WTC11 (cell line): ENCODE measurements around the gene NECAB2. TPM values are rescaled to one million over a fixed set of nuclear protein-coding genes. Genes with fewer than 3 reads are reported as not detected.
A peak's percentile ranks its signal among the peaks of the same experiment; 100 is the strongest.

Source experiments
- ATAC-seq: fragments of 200-7000 bp; cut with Tn5 transposase; 2 replicates; pipeline ENCODE4 v1.10.0; 2021; ENCODE audit warnings: mild to moderate bottlenecking, moderate library complexity
- CTCF ChIA-PET: fragments of 300-600 bp; sonication (Branson Sonifier 250); formaldehyde crosslinking; loops from one replicate; lab custom pipeline; 2021; ENCODE audit warnings: antibody characterized with exemption; lab: Charles Lee
- POLR2A ChIA-PET: fragments of 350-600 bp; sonication (Branson Sonifier 250); formaldehyde crosslinking; loops from one replicate; lab custom pipeline; 2021; ENCODE audit warnings: antibody characterized with exemption; lab: Charles Lee
- DNase-seq: peaks from one replicate; pipeline ENCODE4 v3.0.0; 2021; ENCODE audit warnings: low spot score
- H3K27ac Mint-ChIP-seq: 2 replicates; pipeline ENCODE4 v1.8.0; 2021; ENCODE audit warnings: mixed read lengths
- H3K27me3 Mint-ChIP-seq: 2 replicates; pipeline ENCODE4 v1.8.0; 2021; ENCODE audit warnings: low read depth, mild to moderate bottlenecking, moderate library complexity, mixed read lengths
- H3K36me3 Mint-ChIP-seq: 2 replicates; pipeline ENCODE4 v1.8.0; 2021; ENCODE audit warnings: mixed read lengths
- H3K4me1 Mint-ChIP-seq: 2 replicates; pipeline ENCODE4 v1.8.0; 2022; ENCODE audit warnings: mixed read lengths
- H3K4me3 Mint-ChIP-seq: 2 replicates; pipeline ENCODE4 v1.8.0; 2021; ENCODE audit warnings: mild to moderate bottlenecking, moderate library complexity, mixed read lengths
- H3K9me3 Mint-ChIP-seq: 2 replicates; pipeline ENCODE4 v1.8.0; 2021; ENCODE audit warnings: mixed read lengths
- FOXK1 ChIP-seq: sonication (generic); formaldehyde crosslinking; IDR thresholded peaks from 2 replicates; pipeline ENCODE4 v1.8.0; 2022; ENCODE audit warnings: mild to moderate bottlenecking, moderate library complexity, missing genetic modification reagents
- FOXP4 ChIP-seq: sonication (generic); formaldehyde crosslinking; IDR thresholded peaks from 2 replicates; pipeline ENCODE4 v1.8.0; 2022; ENCODE audit warnings: mild to moderate bottlenecking, missing genetic modification reagents
- GRHL2 ChIP-seq: fragments of 250-450 bp; sonication (Bioruptor Pico); IDR thresholded peaks from 2 replicates; pipeline ENCODE4 v1.8.0; 2022; ENCODE audit warnings: mild to moderate bottlenecking, moderate library complexity; ENCODE audit not compliant: insufficient replicate concordance, severe bottlenecking
- JAZF1 ChIP-seq: fragments of 250-450 bp; sonication (Bioruptor Pico); IDR thresholded peaks from 2 replicates; pipeline ENCODE4 v1.9.0; 2021; ENCODE audit warnings: moderate library complexity, mild to moderate bottlenecking, inconsistent platforms
- JUN ChIP-seq: sonication (generic); formaldehyde crosslinking; IDR thresholded peaks from 2 replicates; pipeline ENCODE4 v1.8.0; 2023; ENCODE audit warnings: mild to moderate bottlenecking, missing genetic modification reagents
- MYBL2 ChIP-seq: sonication (generic); formaldehyde crosslinking; IDR thresholded peaks from 2 replicates; pipeline ENCODE4 v1.8.1; 2023; ENCODE audit warnings: mild to moderate bottlenecking, moderate library complexity, missing genetic modification reagents
- NR2C2 ChIP-seq: sonication (generic); formaldehyde crosslinking; IDR thresholded peaks from 2 replicates; pipeline ENCODE4 v1.8.0; 2022; ENCODE audit warnings: mild to moderate bottlenecking, missing genetic modification reagents
- NR3C1 ChIP-seq: sonication (generic); formaldehyde crosslinking; conservative IDR thresholded peaks from 2 replicates; pipeline ENCODE4 v1.8.1; 2023; ENCODE audit warnings: low read depth, mild to moderate bottlenecking, missing genetic modification reagents
- RELA ChIP-seq: sonication (generic); formaldehyde crosslinking; IDR thresholded peaks from 2 replicates; pipeline ENCODE4 v1.8.1; 2022; ENCODE audit warnings: missing genetic modification reagents, mild to moderate bottlenecking, borderline replicate concordance
- RORB ChIP-seq: fragments of 250-450 bp; sonication (Bioruptor Pico); IDR thresholded peaks from 2 replicates; pipeline ENCODE4 v1.9.0; 2021; ENCODE audit warnings: mild to moderate bottlenecking
- SMAD4 ChIP-seq: sonication (generic); formaldehyde crosslinking; IDR thresholded peaks from 2 replicates; pipeline ENCODE4 v1.8.0; 2022; ENCODE audit warnings: mild to moderate bottlenecking, missing genetic modification reagents
- TEAD4 ChIP-seq: sonication (generic); formaldehyde crosslinking; IDR thresholded peaks from 2 replicates; pipeline ENCODE4 v1.8.0; 2022; ENCODE audit warnings: mild to moderate bottlenecking, missing genetic modification reagents
- ZNF138 ChIP-seq: sonication (generic); formaldehyde crosslinking; conservative IDR thresholded peaks from 2 replicates; pipeline ENCODE4 v1.8.1; 2022; ENCODE audit warnings: mild to moderate bottlenecking, moderate library complexity, missing genetic modification reagents
- ZNF232 ChIP-seq: sonication (generic); formaldehyde crosslinking; IDR thresholded peaks from 2 replicates; pipeline ENCODE4 v1.8.0; 2022; ENCODE audit warnings: mild to moderate bottlenecking, missing genetic modification reagents
- ZNF263 ChIP-seq: sonication (generic); formaldehyde crosslinking; IDR thresholded peaks from 2 replicates; pipeline ENCODE4 v1.8.1; 2022; ENCODE audit warnings: low read depth, mild to moderate bottlenecking, moderate library complexity, missing genetic modification reagents
- total RNA-seq: library from RNA; stranded (reverse); gene quantifications from 3 replicates; pipeline ENCODE4 v1.2.3, GENCODE V29; 2021
- TF ChIP-seq, protein P1 (sequence below): sonication (generic); formaldehyde crosslinking; IDR thresholded peaks from 2 replicates; pipeline ENCODE4 v1.8.1; 2022; ENCODE audit warnings: mild to moderate bottlenecking, missing genetic modification reagents, moderate library complexity, borderline replicate concordance
- TF ChIP-seq, protein P2 (sequence below): fragments of 250-450 bp; sonication (Bioruptor Pico); IDR thresholded peaks from 2 replicates; pipeline ENCODE4 v1.9.0; 2021; ENCODE audit warnings: mild to moderate bottlenecking
- TF ChIP-seq, protein P3 (sequence below): fragments of 250-450 bp; sonication (Bioruptor Pico); IDR thresholded peaks from 2 replicates; pipeline ENCODE4 v1.9.0; 2021; ENCODE audit warnings: moderate library complexity, mild to moderate bottlenecking, inconsistent platforms, borderline replicate concordance
- TF ChIP-seq, protein P4 (sequence below): sonication (generic); formaldehyde crosslinking; IDR thresholded peaks from 2 replicates; pipeline ENCODE4 v1.8.1; 2023; ENCODE audit warnings: mild to moderate bottlenecking, moderate library complexity, missing genetic modification reagents

NECAB2 gene
- total RNA-seq, 1 experiment from 2014 or later: 2.9 TPM

DNA sequence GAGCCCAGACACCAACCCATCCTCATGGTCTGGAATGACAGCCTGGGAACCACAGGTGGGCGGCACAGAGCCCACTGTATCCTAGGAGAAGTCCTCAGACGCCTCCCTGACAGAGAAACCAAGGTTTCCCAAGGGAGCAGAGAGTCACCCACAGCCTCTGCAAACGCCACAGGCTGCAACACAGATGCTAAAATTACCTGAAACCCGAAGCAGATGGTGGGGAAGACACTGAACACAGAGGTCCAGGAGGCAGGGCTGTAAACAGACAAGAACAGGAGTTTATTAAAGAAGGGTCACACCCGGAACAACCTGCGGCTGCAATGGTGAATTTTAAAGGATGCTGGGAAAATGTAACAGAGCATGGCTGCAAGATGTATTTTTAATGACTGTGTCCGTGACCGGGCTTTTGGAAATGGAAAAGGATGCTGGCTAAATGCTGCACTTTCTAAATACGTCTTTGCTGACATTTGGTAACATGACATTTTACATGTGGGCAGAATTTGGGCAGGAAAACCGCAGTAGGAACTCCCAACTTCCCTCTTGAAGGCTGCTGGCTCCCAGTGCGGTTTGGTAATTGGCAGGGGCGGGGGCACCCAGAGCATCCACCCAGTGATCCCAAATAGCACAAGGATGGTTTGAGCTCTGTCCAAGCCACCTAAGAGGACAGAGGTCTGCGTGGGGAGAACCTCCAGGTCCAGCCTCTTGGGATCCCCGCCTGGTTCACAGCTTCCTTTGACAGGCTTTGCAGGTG, 61.4 kb downstream of the NECAB2 start:
- no peaks in the 10 kb centered on the region for H3K9me3 Mint-ChIP-seq
- no peaks in the 10 kb centered on the region for H3K36me3 Mint-ChIP-seq
- no peak for ATAC-seq
- no peak overlapping the region for H3K4me3 Mint-ChIP-seq
- peaks cover 9% of the 10 kb centered on the region; the same call in 1 of the 2 replicates for H3K4me1 Mint-ChIP-seq
- no peak for DNase-seq
- ChIA-PET POLR2A (interaction anchor here (0.6 kb wide), 1 partner anchor 11 kb away, joined by 6 read pairs; no protein-coding TSS in a partner anchor), CTCF (interaction anchor here (1.0 to 1.3 kb wide), 2 partner anchors 15 to 16 kb away, joined by 3 to 4 read pairs; no protein-coding TSS in a partner anchor)
- H3K27ac Mint-ChIP-seq: no peak overlapping the region
- TF ChIP-seq MYBL2 (CRISPR knock-in tag) (no peak), NR2C2 (no peak)
- no peaks in the 10 kb centered on the region for H3K27me3 Mint-ChIP-seq

GRCh38 chr16:84031556-84031955, 63.5 kb downstream of the NECAB2 start:
- H3K36me3 Mint-ChIP-seq: 0 out of 2 replicates have a peak, but pooled peaks cover 3% of the 10 kb centered on the region
- no peak; the same call in 1 of the 2 replicates for ATAC-seq
- no peak for TF ChIP-seq ZNF263 (CRISPR knock-in tag)
- no peak for TF ChIP-seq RELA
- no peak for TF ChIP-seq JAZF1
- no peak for TF ChIP-seq SMAD4 (CRISPR knock-in tag)
- no peak for TF ChIP-seq JUN (CRISPR knock-in tag)
- TF ChIP-seq TEAD4 (CRISPR knock-in tag): no peak
- peaks cover 17% of the 10 kb centered on the region for H3K9me3 Mint-ChIP-seq
- ChIA-PET CTCF (interaction anchor here (2.6 kb wide), 1 partner anchor 11 kb away, joined by 7 read pairs; the partner anchor contains the start of gene SLC38A8), POLR2A (no interaction called here)
- peaks cover 5% of the 10 kb centered on the region; the same call in 1 of the 2 replicates for H3K4me1 Mint-ChIP-seq
- peaks cover 4% of the 10 kb centered on the region; the same call in 1 of the 2 replicates for H3K27me3 Mint-ChIP-seq
- no peak overlapping the region for H3K27ac Mint-ChIP-seq
- H3K4me3 Mint-ChIP-seq: no peak overlapping the region
- no peak for DNase-seq

DNA sequence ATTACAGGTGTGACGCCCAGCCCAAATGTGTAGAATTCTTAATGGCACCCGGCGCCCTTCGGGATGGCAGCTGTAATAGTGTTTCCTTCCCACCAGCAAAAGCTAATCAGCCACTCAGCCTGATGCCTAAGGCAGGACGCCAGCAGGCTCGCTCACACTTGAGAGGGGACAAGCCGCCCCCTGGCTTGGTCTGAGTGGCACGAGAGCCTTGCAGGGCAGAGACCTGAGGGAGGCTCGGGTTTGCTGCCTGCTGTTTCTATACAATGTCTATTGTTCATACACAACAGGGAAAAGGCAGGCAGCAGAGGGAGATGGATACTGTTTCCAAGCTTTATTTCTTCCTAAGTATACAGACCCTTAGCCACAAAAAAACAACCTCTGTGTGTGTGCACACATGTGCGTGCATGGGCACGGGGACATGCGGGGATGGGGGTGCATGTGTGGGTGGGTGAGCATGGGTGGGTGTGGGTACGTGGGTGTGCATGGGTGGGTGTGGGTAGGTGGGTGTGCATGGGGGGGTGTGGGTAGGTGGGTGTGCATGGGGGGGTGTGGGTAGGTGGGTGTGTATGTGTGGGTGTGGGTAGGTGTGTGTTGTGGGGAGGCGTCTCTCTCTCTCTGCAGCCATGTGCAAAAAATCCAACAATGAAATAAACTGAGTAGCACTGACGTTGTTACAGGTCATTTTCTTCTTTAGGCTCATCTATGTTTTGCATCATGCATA, 64.6 kb downstream of the NECAB2 start:
- Mint-ChIP-seq H3K4me3 (no peak overlapping the region), H3K9me3 (peaks cover 17% of the 10 kb centered on the region), H3K4me1 (0 out of 2 replicates have a peak, but pooled peaks cover 3% of the 10 kb centered on the region), H3K36me3 (0 out of 2 replicates have a peak, but pooled peaks cover 3% of the 10 kb centered on the region), H3K27ac (no peak overlapping the region), H3K27me3 (peaks cover 4% of the 10 kb centered on the region; the same call in 1 of the 2 replicates)
- TF ChIP-seq GRHL2 (no peak), FOXK1 (CRISPR knock-in tag) (no peak), ZNF138 (no peak), TEAD4 (CRISPR knock-in tag) (no peak), ZNF232 (CRISPR knock-in tag) (no peak), NR3C1 (no peak), RORB (CRISPR knock-in tag) (no peak), FOXP4 (no peak)
- TF ChIP-seq, protein P1, sequence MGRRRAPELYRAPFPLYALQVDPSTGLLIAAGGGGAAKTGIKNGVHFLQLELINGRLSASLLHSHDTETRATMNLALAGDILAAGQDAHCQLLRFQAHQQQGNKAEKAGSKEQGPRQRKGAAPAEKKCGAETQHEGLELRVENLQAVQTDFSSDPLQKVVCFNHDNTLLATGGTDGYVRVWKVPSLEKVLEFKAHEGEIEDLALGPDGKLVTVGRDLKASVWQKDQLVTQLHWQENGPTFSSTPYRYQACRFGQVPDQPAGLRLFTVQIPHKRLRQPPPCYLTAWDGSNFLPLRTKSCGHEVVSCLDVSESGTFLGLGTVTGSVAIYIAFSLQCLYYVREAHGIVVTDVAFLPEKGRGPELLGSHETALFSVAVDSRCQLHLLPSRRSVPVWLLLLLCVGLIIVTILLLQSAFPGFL: no peak
- TF ChIP-seq, protein P2, sequence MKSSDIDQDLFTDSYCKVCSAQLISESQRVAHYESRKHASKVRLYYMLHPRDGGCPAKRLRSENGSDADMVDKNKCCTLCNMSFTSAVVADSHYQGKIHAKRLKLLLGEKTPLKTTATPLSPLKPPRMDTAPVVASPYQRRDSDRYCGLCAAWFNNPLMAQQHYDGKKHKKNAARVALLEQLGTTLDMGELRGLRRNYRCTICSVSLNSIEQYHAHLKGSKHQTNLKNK (CRISPR knock-in tag): no peak
- TF ChIP-seq, protein P3, sequence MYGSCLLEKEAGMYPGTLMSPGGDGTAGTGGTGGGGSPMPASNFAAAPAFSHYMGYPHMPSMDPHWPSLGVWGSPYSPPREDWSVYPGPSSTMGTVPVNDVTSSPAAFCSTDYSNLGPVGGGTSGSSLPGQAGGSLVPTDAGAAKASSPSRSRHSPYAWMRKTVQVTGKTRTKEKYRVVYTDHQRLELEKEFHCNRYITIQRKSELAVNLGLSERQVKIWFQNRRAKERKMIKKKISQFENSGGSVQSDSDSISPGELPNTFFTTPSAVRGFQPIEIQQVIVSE (CRISPR knock-in tag): no peak
- TF ChIP-seq, protein P4, sequence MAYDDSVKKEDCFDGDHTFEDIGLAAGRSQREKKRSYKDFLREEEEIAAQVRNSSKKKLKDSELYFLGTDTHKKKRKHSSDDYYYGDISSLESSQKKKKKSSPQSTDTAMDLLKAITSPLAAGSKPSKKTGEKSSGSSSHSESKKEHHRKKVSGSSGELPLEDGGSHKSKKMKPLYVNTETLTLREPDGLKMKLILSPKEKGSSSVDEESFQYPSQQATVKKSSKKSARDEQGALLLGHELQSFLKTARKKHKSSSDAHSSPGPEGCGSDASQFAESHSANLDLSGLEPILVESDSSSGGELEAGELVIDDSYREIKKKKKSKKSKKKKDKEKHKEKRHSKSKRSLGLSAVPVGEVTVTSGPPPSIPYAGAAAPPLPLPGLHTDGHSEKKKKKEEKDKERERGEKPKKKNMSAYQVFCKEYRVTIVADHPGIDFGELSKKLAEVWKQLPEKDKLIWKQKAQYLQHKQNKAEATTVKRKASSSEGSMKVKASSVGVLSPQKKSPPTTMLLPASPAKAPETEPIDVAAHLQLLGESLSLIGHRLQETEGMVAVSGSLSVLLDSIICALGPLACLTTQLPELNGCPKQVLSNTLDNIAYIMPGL (CRISPR knock-in tag): no peak
- DNase-seq (no peak), ATAC-seq (peak; percentile 41)
- ChIA-PET POLR2A (no interaction called here), CTCF (interaction anchor here (1.3 to 2.6 kb wide), 2 partner anchors 10 to 76 kb away, joined by 6 to 7 read pairs; partner anchors contain the start of gene SLC38A8)
